Measurements from ENCODE around the gene PDZD8. TPM values are rescaled to one million over a fixed set of nuclear protein-coding genes. Genes with fewer than 3 reads are reported as not detected.

Gene PDZD8
- total and polyA plus RNA-seq, 2 donors (not counting 3 experiments of a cell fraction or from before 2014, with no cell fraction given), result 5.9 to 22.6 TPM

GRCh38 chr10:117262291-117262902, 112.8 kb downstream of the PDZD8 start:
- Histone ChIP-seq H3K9me3 (replicated peaks; ENCODE audit: control insufficient read depth, insufficient read depth, low read length) (no peaks in the 10 kb centered on the region), H3K9me1 (replicated peaks; ENCODE audit: control insufficient read depth, extremely low read depth, insufficient read depth, low read length) (no peaks in the 10 kb centered on the region), H4K20me1 (replicated peaks; ENCODE audit: control insufficient read depth, extremely low read depth, insufficient read depth, low read length) (no peaks in the 10 kb centered on the region), H3K9ac (replicated peaks; ENCODE audit: extremely low read depth, insufficient read depth, low read length) (no peak overlapping the region), H3K4me1 (ENCODE audit: control insufficient read depth, extremely low read depth, insufficient read depth, low read length) (no peaks in the 10 kb centered on the region), H3K4me2 (ENCODE audit: insufficient read depth, low read length) (no peak overlapping the region), H3K4me3 (replicated peaks in 1 of 3; ENCODE audit: insufficient read depth in 1 of 3, low read depth in 1 of 3, low read length in 3 of 3) (no peak overlapping the region), H3K27me3 (ENCODE audit: control insufficient read depth in 2 of 2, insufficient read depth in 2 of 2, low read length in 2 of 2) (peaks cover 0 to 4% of the 10 kb centered on the region in 2 experiments), H3K79me2 (ENCODE audit: control insufficient read depth, insufficient read depth, low read length) (no peaks in the 10 kb centered on the region), H2AFZ (ENCODE audit: low read depth, low read length) (no peak overlapping the region), H3K27ac (ENCODE audit: insufficient read depth, low read depth, low read length) (no peak overlapping the region), H3K36me3 (ENCODE audit: control insufficient read depth in 2 of 2, extremely low read depth in 1 of 2, insufficient read depth in 2 of 2, low read length in 2 of 2) (no peaks in the 10 kb centered on the region)
- no peak for DNase-seq (ENCODE audit: low read depth, low spot score)
- no TSS peak for BruUV-seq (replicated peaks)
- POLR2A ChIA-PET, result no interaction called here
- dilution Hi-C loops (cut with MboI; ENCODE audit: extremely low pct_ligation_motif_present, low sequenced_read_pairs) (no loop called here), intact Hi-C loops (cut with micrococcal nuclease) (no loop called here)
- FAIRE-seq, result no peak
- CTCF ChIA-PET, result interaction anchor here (0.6 to 1.7 kb wide), 3 partner anchors 14 to 236 kb away, joined by 3 to 4 read pairs (median 4); no protein-coding TSS in a partner anchor
- TF ChIP-seq EZH2 (IDR thresholded peaks at IDR 0.05; ENCODE audit: borderline replicate concordance, low read depth, low read length, severe bottlenecking) (no peak), POLR2A (IDR thresholded peaks at IDR 0.05; ENCODE audit: low read depth, low read length) (no peak), MAX (IDR thresholded peaks at IDR 0.05; ENCODE audit: insufficient read depth, insufficient read length) (no peak), CTCF (IDR thresholded peaks at IDR 0.05; ENCODE audit: extremely low read depth in 1 of 2, insufficient read depth in 1 of 2, low read depth in 1 of 2, low read length in 2 of 2) (no peak), POLR2AphosphoS5 (IDR thresholded peaks at IDR 0.05; ENCODE audit: insufficient read depth, low read depth, low read length) (no peak), MYC (IDR thresholded peaks at IDR 0.05; ENCODE audit: low read depth, low read length) (no peak), GATA2 (IDR thresholded peaks at IDR 0.05; ENCODE audit: insufficient read depth, insufficient read length, low read depth, low read length) (no peak), JUN (IDR thresholded peaks at IDR 0.05; ENCODE audit: borderline replicate concordance, insufficient read depth, insufficient read length, low read depth) (no peak), FOS (IDR thresholded peaks at IDR 0.05; ENCODE audit: borderline replicate concordance, insufficient read depth, low read length) (no peak)
